Smooth muscle cell (in vitro differentiated cells): ENCODE results near the gene PRSS36. TPM values are rescaled to one million over a fixed set of nuclear protein-coding genes. Genes with fewer than 3 reads are reported as not detected.

Experiments
- DNase-seq: peaks from one replicate; lab custom pipeline; 2025; ENCODE audit not compliant: unreplicated experiment; lab: John Stamatoyannopoulos, UW
- H2AFZ ChIP-seq: fragments of 200-600 bp; sonication (generic); 2 replicates; pipeline ENCODE4 v1.6.0; 2016; ENCODE audit warnings: antibody characterized with exemption, low read depth, mild to moderate bottlenecking
- H3F3A ChIP-seq: fragments of 200-600 bp; sonication (generic); 2 replicates; pipeline ENCODE4 v1.6.0; 2017; ENCODE audit warnings: antibody characterized with exemption, low read depth
- H3K27ac ChIP-seq: fragments of 200-600 bp; sonication (generic); 2 replicates; pipeline ENCODE4 v1.5.1; 2016; ENCODE audit warnings: low read depth, mild to moderate bottlenecking
- H3K27me3 ChIP-seq: fragments of 200-600 bp; sonication (generic); 2 replicates; pipeline ENCODE4 v1.6.1; 2016; ENCODE audit warnings: low read depth, mild to moderate bottlenecking
- H3K36me3 ChIP-seq: fragments of 200-600 bp; sonication (generic); 2 replicates; pipeline ENCODE4 v1.5.1; 2016; ENCODE audit warnings: low read depth
- H3K4me1 ChIP-seq: fragments of 200-600 bp; sonication (generic); 2 replicates; pipeline ENCODE4 v1.5.1; 2016; ENCODE audit warnings: low read depth
- H3K4me2 ChIP-seq: fragments of 200-600 bp; sonication (generic); 2 replicates; pipeline ENCODE4 v1.6.0; 2016; ENCODE audit warnings: mild to moderate bottlenecking
- H3K4me3 ChIP-seq: fragments of 200-600 bp; sonication (generic); 2 replicates; pipeline ENCODE4 v1.5.1; 2016; ENCODE audit warnings: mild to moderate bottlenecking
- H3K79me2 ChIP-seq: fragments of 200-600 bp; sonication (generic); 2 replicates; pipeline ENCODE4 v1.6.0; 2016; ENCODE audit warnings: low read depth, mild to moderate bottlenecking
- H3K9ac ChIP-seq: fragments of 200-600 bp; sonication (generic); 2 replicates; pipeline ENCODE4 v1.6.0; 2016; ENCODE audit warnings: low read depth
- H3K9me3 ChIP-seq: fragments of 200-600 bp; sonication (generic); replicated peaks from 2 replicates; pipeline ENCODE4 v1.5.1; 2016; ENCODE audit warnings: low read depth
- H4K20me1 ChIP-seq: fragments of 200-600 bp; sonication (generic); 2 replicates; pipeline ENCODE4 v1.6.0; 2016; ENCODE audit warnings: low read depth
- CTCF ChIP-seq: fragments of 200-600 bp; sonication (generic); IDR thresholded peaks from 2 replicates; pipeline ENCODE4 v1.5.1; 2017; ENCODE audit warnings: borderline replicate concordance, mild to moderate bottlenecking, antibody characterized with exemption; ENCODE audit not compliant: insufficient read depth, poor library complexity, severe bottlenecking
- WGBS: methylation state at CpG from one replicate; pipeline ENCODE4 v1.1.7; 2016; ENCODE audit warnings: low lambda C conversion rate; 5-methylcytosine and 5-hydroxymethylcytosine counted together
- polyA plus RNA-seq: library from polyadenylated mRNA; unstranded; fragments of >200 nt; fragmentation: Nextera tagmentation; extraction: Ambion mirVana; gene quantifications from 2 replicates; pipeline ENCODE4 v1.2.1, GENCODE V29; 2016
- total RNA-seq: library from RNA; depleted of rRNA; stranded (reverse); fragments of >200 nt; gene quantifications from 2 replicates; pipeline ENCODE4 v1.2.3, GENCODE V29; 2014

Gene PRSS36
- total and polyA plus RNA-seq, 2 experiments from 2014 or later: 0.31 to 1.6 TPM

GRCh38 chr16:31136287-31136662, 13.6 kb downstream of the PRSS36 start:
- no peak for DNase-seq
- 91% methylated on average over 6 of the region's 6 CpGs for WGBS
- H3K27ac ChIP-seq: no peak overlapping the region
- H3K36me3 ChIP-seq: no peaks in the 10 kb centered on the region
- no peaks in the 10 kb centered on the region for H3K79me2 ChIP-seq
- TF ChIP-seq CTCF: no peak
- no peak overlapping the region for H3K4me2 ChIP-seq
- H3K4me3 ChIP-seq: no peak overlapping the region
- peaks cover 5% of the 10 kb centered on the region for H4K20me1 ChIP-seq
- H3K27me3 ChIP-seq: no peaks in the 10 kb centered on the region
- peaks cover 11% of the 10 kb centered on the region for H3K4me1 ChIP-seq
- no peak overlapping the region for H2AFZ ChIP-seq
- H3F3A ChIP-seq: no peaks in the 10 kb centered on the region
- no peaks in the 10 kb centered on the region for H3K9me3 ChIP-seq
- no peak overlapping the region for H3K9ac ChIP-seq

DNA sequence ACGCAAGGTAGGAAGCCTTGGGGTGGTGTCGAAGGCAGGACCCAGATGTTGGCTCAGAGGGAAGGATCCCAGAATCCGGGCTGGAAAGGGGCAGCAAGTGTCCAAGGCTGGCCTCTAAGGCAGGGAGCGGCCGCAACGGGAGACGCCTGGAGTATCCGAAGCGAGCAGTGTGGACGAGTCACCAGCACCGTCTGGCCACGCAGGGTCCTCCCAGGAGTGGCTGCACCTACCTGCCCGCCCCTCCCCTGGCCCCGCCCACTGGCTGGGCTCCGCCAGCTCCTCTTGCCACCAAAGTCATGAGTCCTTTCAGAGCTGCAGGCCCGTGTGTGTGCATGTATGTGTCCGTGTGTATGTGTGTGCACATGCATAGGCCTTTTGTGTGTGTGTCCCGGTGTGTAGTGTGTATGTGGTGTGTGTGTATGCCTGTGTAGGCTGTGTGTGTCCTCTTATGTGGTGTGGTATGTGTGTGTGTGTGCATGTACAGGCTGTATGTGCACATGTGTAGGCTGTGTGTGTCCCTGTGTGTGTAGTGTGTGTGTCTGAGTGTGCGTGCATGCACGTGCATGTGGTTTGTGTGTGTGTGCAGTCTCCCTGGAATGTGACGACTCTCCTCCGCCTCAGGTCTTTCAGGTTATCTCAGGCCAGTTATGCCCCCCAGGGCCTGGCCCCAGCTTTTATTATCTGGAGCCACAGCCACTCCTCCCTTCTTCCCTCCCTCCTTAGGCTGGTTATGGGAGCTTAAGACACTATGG, 14.2 kb downstream of the PRSS36 start, which contains the start of gene PRSS8:
TSS of gene PRSS8 (minus strand) at position 193 of the 752 bp plus-strand sequence. CDS start 229 bp downstream, outside the sequence.
- no peaks in the 10 kb centered on the region for H3K36me3 ChIP-seq
- peaks cover 11% of the 10 kb centered on the region for H3K4me1 ChIP-seq
- peak within 1 kb of the TSS; percentile 56 for H3K27ac ChIP-seq
- peak within 1 kb of the TSS; percentile 80 for H3K4me2 ChIP-seq
- H3F3A ChIP-seq: no peaks in the 10 kb centered on the region
- 33% methylated on average over 19 of the region's 22 CpGs for WGBS
- DNase-seq: no peak
- H3K27me3 ChIP-seq: no peaks in the 10 kb centered on the region
- no peaks in the 10 kb centered on the region for H3K79me2 ChIP-seq
- peak within 1 kb of the TSS; percentile 49 for H3K4me3 ChIP-seq
- peak within 1 kb of the TSS; percentile 58 for H3K9ac ChIP-seq
- no peak for TF ChIP-seq CTCF
- peaks cover 5% of the 10 kb centered on the region for H4K20me1 ChIP-seq
- no peaks in the 10 kb centered on the region for H3K9me3 ChIP-seq
- no peak within 1 kb of the TSS for H2AFZ ChIP-seq

GRCh38 chr16:31134625-31135534, 15.0 kb downstream of the PRSS36 start:
- Histone ChIP-seq H3K4me3 (peak overlapping the region; percentile 49), H3K79me2 (no peaks in the 10 kb centered on the region), H2AFZ (no peak overlapping the region), H3K9me3 (no peaks in the 10 kb centered on the region), H3K27ac (peak overlapping the region; percentile 56), H4K20me1 (peaks cover 5% of the 10 kb centered on the region), H3K4me2 (peak overlapping the region; percentile 80), H3F3A (no peaks in the 10 kb centered on the region), H3K27me3 (no peaks in the 10 kb centered on the region), H3K4me1 (peaks cover 11% of the 10 kb centered on the region), H3K36me3 (no peaks in the 10 kb centered on the region), H3K9ac (peak overlapping the region; percentile 58)
- no peak for DNase-seq
- WGBS: 17% methylated on average over 18 of the region's 18 CpGs
- no peak for TF ChIP-seq CTCF
